ENCODE measurements around the gene SAYSD1. TPM values are rescaled to one million over a fixed set of nuclear protein-coding genes. Genes with fewer than 3 reads are reported as not detected.
"Not testable (repeated sequence)": the region's sequence is repeated elsewhere in the genome, so short reads cannot be mapped to it uniquely, and the experiment has no call there.

The SAYSD1 gene
- total RNA-seq, result 6.0 TPM

DNA sequence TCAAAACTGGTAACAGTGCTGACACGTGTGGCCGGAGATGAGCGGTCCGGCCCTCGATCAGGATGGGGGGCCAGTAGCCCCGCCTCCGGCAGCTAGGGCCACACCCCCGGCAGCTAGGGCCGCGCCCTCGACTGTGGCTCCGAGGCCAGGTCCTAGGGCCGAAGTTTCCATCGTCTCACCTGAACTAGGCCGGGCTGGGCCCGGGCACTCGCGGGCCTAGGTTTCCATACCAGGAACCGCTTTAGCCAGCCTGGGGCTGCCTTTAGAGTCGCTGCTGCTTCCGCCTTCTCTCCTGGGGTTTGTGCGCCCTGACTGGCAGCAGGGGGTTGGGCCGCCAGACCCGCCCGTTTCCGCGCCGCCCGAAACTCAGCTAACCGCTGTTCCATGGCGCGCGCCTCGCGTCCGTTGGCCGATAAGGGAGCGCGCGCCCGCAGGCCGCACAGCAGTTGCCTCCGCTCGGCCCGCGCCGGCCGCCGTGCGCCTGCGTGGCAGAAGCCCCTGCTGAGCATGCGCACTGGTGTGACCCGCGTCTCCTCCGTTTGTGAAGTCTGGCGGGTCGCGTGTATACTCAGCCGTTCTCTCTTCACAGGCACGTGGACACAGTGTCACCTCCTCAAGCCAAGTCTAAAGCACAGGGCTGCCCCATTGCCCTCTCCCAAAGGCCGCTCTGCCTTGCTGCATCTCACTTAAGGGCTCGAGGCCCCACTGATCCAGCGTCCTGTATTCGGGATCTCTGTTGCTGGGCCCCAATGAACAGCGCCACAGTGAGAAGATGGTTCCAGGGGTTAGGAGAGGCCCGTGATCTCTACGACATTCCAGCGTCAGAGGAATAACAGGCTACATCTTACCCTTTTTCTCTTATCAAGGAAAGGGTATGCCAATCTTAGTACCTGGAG, at the start of gene SAYSD1:
SAYSD1 (minus strand) TSS at position 483 of the 896 bp plus-strand sequence; CDS start at position 386, 97 bp downstream.
- ATAC-seq, result peak; percentile 96

DNA sequence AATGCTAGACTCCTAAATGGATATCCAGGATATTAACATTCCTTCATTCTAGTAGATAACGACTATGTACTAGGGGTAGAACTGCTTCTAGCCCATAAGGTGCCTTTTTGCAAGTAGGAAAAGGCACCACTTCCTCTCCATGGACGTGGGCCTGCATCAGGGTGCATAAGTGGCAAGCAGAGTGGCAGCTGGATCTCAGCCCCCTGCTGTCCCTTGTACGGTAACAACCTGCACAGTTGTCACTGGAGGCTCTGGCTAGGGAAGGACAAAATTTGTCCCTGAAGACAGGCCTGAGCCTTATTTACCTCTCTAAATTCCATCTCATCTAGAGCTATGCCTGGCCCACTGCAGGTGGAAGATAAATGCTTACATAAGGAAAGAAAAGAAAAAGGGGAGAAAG, 42.5 kb upstream of the SAYSD1 start:
- ATAC-seq, result no peak
- no peak for DNase-seq (ENCODE audit: low spot score)

More for the DNA sequence above, at the start of gene SAYSD1:
- peak; percentile 93 for DNase-seq (ENCODE audit: low spot score)

GRCh38 chr6:39156801-39157200, 41.8 kb upstream of the SAYSD1 start:
- DNase-seq (ENCODE audit: low spot score) (no peak), ATAC-seq (no peak)

DNA sequence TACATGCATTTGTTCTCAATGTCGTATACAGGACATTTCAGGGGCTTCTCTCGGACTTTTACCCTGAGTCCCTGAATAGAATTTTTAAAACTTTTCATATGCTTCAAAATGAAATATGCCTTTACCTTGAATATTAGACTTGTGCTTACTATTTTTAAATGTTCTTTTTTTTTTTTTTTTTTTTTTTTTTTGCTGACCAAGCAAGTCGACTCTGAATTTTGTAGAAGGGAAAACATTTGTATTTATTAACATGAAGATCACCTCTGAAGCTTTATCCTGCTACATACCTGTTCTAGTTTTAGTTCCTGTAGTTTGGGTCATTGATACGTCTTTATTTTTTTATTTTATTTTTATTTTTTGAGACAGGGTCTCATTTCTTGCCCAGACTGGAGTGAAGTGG, 39.7 kb upstream of the SAYSD1 start:
- DNase-seq (ENCODE audit: low spot score), result no peak
- no peak for ATAC-seq

GRCh38 chr6:39153766-39154397, 38.9 kb upstream of the SAYSD1 start:
- DNase-seq (ENCODE audit: low spot score), result no peak
- ATAC-seq, result no peak

DNA sequence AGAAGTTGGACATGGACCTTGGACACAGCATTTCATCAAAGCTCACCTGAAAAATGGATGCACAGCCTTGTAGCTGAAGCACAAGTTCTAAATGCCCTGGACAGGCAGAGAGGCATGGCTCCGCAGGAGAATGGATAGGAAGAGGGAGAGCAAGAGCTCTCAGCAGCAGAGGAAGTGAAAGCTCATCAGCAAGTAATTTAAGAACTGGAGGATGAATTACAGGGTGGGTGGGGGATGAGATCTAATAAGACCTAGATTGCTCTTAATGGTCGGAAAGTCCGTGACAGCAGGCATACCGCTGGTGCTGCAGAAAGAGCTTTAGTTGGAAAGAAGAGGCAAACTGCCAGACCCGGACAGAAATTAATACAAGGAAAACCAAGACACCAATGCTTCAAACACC, 37.3 kb upstream of the SAYSD1 start:
- no peak for ATAC-seq
- DNase-seq (ENCODE audit: low spot score), result no peak

- no peak for DNase-seq (ENCODE audit: low spot score)
- ATAC-seq, result no peak
Measured at GRCh38 chr6:39151211-39151610, 36.2 kb upstream of the SAYSD1 start.

- ATAC-seq, result no peak
- no peak for DNase-seq (ENCODE audit: low spot score)
Measured at GRCh38 chr6:39144481-39145173, 29.6 kb upstream of the SAYSD1 start.

GRCh38 chr6:39143238-39143930, 28.4 kb upstream of the SAYSD1 start:
- DNase-seq (ENCODE audit: low spot score) (no peak), ATAC-seq (no peak)

- ATAC-seq (no peak), DNase-seq (ENCODE audit: low spot score) (no peak)
Measured at GRCh38 chr6:39140556-39141167, 25.7 kb upstream of the SAYSD1 start.

DNA sequence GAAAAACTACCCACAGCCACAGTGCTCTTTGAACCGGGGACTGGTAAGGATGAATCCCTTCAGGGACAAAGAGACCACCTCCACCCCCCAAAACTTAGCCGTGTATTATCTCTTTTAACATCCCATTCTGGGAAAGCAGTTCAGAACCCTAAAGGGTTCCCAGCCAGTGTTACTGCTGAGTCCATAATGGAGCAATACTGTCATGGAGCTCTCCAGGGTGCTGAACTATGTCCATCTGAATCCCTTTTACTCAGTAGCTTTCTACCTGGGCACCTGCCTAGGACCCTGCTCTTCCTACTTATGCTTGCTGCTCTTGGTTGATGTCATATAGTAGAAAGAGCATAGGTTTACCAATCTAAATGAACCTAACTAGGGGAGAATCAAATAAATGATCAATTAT, 22.3 kb upstream of the SAYSD1 start:
- DNase-seq (ENCODE audit: low spot score) (no peak), ATAC-seq (peak; percentile 75)

DNA sequence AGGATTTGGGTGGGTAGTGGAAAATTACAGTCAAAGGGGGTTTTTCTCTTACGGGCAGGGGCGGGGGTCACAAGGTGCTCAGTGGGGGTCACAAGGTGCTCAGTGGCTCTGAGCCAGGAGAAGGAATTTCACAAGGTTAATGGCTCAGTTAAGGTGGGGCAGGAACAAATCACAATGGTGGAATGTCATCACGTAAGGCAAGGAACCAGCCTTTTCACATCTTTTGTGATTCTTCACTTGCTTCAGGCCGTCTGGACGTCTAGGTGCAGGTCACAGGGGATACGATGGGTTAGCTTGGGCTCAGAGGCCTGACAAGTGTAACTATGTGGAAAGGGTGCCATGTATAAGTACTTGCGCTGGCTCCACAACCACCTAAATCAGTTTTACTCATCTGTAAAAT, 21.2 kb upstream of the SAYSD1 start:
- not testable (repeated sequence) for DNase-seq (ENCODE audit: low spot score); ATAC-seq

GRCh38 chr6:39134761-39135160, 19.8 kb upstream of the SAYSD1 start:
- not testable (repeated sequence) for ATAC-seq; DNase-seq (ENCODE audit: low spot score)

- ATAC-seq (no peak), DNase-seq (ENCODE audit: low spot score) (no peak)
Measured at GRCh38 chr6:39130691-39131090, 15.7 kb upstream of the SAYSD1 start.

DNA sequence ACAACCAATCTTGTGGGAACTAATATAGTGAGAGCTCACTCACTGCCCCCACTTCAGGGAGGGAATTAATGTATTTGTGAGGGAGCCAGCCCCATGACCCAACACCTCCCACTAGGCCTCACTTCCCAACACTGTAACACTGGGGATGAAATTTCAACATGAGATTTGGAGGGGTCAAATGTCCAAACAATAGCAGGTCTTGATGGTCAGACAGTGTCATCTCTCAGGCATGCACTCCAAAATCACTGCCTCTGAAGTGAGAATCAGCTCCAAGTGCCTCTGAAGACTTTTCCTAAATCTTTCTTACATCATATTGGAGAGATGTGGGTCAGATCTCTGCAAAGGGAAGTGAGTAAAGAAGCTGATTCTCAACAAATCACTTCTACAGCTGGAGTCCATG, 13.8 kb upstream of the SAYSD1 start:
- DNase-seq (ENCODE audit: low spot score), result no peak

DNA sequence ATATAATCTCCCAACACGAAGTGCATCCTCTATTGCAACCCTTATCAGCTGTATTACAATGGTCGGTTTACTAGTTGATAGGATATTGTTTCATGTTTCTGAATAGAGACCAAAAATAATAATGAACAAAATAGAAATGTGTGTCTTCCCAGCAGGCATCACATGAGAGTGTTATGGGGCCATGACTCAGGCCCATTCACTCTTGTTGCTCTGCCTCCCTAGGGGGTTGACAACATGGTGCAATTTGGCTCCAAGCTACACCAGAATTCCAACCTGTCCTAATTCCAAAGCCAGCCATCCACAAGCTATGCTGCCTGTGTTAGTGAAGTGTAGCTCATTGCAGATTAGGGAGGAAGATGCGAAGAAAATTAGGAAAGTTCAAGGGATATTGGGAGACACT, 13.1 kb upstream of the SAYSD1 start:
- DNase-seq (ENCODE audit: low spot score), result no peak
- ATAC-seq, result no peak

More for the DNA sequence above, 13.8 kb upstream of the SAYSD1 start:
- ATAC-seq, result no peak

- no peak for DNase-seq (ENCODE audit: low spot score)
- ATAC-seq, result no peak
Measured at GRCh38 chr6:39124114-39124513, 9.1 kb upstream of the SAYSD1 start.

DNA sequence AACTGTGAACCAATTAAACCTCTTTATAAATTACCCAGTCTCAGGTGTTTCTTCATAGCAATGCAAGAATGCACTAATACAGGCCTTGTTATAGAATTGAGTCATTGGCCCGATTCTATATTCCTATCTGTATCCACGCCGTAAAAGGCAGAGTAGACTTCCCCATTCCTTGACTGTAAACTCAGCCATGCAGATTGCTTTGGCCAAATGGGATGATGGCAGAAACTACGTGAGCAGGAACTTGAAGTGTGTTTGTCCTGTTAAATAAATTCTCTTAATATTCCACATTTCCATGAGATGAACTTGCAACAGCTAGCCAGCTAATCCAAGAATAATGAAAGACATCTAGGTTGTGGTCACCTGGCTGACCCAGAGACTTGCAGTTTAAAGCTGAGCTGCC, 3.9 kb upstream of the SAYSD1 start:
- no peak for DNase-seq (ENCODE audit: low spot score)
- no peak for ATAC-seq

- DNase-seq (ENCODE audit: low spot score) (no peak), ATAC-seq (peak; percentile 50)
Measured at GRCh38 chr6:39114388-39114703, 640 bp downstream of the SAYSD1 start.

GRCh38 chr6:39113788-39114187, 1.2 kb downstream of the SAYSD1 start:
- ATAC-seq (no peak), DNase-seq (ENCODE audit: low spot score) (no peak)

GRCh38 chr6:39111280-39111679, 3.7 kb downstream of the SAYSD1 start:
- DNase-seq (ENCODE audit: low spot score) (no peak), ATAC-seq (no peak)

All from left lobe of liver (tissue), 2 donors.